Activated effector memory CD4-positive, alpha-beta T cell treated with anti-CD3 and anti-CD28 coated beads, Interleukin-2, amount 50 U/mL, for 16 hours (primary cell): ENCODE measurements around the gene S1PR2.
"Not testable (repeated sequence)": the region's sequence is repeated elsewhere in the genome, so short reads cannot be mapped to it uniquely, and the experiment has no call there.

Source experiments
- DNase-seq: peaks from one replicate; pipeline ENCODE4 v3.0.0-alpha.2; 2020

The S1PR2 gene

DNA sequence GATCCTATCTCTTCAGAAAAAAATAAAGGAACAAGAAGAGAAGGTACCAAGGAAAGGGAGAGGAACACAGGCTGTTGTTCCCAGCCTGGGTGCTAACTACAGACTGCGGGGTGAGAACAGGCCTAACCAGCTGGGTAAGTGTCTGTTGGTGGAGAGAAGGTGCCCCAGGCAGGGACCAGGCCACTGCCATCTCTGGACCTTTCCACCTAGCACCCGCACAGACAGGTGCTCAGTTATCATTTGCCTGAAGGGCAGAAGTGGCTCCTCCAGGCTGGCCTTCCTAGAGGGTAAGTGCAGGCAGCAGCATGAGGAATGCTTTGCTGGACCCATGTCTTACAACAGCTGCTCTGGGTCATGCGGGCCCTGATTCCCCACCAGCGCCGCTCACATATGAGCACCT lies 46.5 kb downstream of the S1PR2 start:
- no peak for DNase-seq

DNA sequence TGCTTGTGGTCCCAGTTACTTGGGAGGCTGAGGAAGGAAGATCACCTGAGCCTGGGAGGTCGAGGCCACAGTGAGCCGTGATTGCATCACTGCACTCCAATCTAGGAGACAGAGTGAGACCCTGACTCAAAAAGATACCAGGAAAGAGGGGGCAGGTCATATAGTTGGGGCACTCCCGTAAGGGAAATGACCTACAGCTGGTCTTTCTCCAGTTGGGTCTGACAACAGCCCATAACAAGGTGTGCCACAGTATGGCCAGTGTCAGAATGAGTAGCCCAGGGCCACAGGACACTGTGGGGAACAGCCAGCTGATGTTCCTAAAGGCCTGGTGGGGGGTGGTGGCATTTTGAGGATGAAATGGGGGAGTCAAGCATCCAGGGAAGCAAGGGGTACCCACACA lies 47.2 kb downstream of the S1PR2 start:
- DNase-seq, result no peak

DNA sequence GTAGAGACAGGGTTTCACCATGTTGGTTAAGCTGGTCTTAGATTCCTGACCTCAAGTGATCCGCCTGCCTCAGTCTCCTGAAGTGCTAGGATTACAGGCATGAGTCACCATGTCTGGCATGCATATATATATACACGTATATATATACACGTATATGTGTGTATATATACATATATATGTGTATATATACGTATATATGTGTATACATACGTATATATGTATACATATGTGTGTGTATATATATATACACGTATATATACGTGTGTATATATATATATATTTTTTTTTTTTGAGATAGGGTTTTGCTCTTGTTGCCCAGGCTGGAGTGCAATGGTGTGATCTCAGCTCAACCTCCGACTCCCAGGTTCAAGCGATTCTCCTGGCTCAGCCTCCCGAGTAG lies 48.3 kb downstream of the S1PR2 start:
- no peak for DNase-seq

DNA sequence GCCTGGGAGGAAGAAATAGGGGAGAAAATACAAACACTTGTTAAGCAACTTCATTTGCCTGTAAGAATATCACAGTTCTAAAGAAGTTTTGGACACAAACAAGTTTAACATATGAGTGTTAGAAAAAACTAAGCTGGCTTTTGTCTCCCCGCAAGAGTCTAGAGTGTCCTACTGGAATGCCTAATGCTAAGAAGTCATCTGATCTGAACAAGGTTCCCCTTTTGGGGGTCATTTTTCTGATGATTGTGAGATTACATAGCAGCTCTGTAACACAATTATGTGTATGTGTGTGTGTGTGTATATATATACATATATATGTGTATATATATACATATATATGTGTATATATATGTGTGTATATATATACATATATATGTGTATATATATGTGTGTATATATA lies 49.1 kb downstream of the S1PR2 start:
- DNase-seq, result no peak

GRCh38 chr19:10180459-10180858 lies 50.7 kb downstream of the S1PR2 start:
- no peak for DNase-seq

GRCh38 chr19:10180024-10180423 lies 51.1 kb downstream of the S1PR2 start:
- DNase-seq, result not testable (repeated sequence)

DNA sequence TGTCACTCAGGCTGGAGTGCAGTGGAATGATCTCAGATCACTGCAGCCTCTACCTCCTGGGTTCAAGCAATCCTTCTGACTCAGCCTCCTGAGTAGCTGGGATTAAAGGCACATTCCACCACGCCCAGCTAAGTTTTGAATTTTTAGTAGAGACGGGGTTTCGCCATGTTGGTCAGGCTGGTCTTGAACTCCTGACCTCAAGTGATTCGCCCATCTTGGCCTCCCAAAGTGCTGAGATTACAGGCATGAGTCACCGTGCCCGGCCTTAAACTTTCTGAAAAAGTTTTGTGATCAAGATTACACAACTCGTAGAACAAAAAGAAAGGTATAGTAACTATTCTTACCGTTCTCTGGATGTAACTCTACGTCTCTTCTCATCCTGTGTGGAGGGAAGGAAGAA lies 57.6 kb downstream of the S1PR2 start:
- DNase-seq, result no peak
